Mucosa of descending colon (tissue), 3 donors: ENCODE data around the gene GGTLC2. TPM values are rescaled to one million over a fixed set of nuclear protein-coding genes. Genes with fewer than 3 reads are reported as not detected.
"Not testable (repeated sequence)": the region's sequence is repeated elsewhere in the genome, so short reads cannot be mapped to it uniquely, and the experiment has no call there.

ENCODE experiments used
- ATAC-seq: fragments of 200-7000 bp; cut with Tn5 transposase; one replicate; pipeline ENCODE4 v1.9.1; 2020; ENCODE audit warnings: mild to moderate bottlenecking, moderate library complexity
- DNase-seq, 3 donors: peaks; one replicate each; pipeline ENCODE4 v3.0.0-alpha.2; 2020
- H3K36me3 ChIP-seq: fragments of 200-600 bp; one replicate; pipeline ENCODE4 v1.8.0; 2021; ENCODE audit warnings: low read depth, mild to moderate bottlenecking
- H3K4me1 ChIP-seq: fragments of 200-600 bp; one replicate; pipeline ENCODE4 v1.8.0; 2021; ENCODE audit warnings: low read depth, mild to moderate bottlenecking
- H3K4me3 ChIP-seq: fragments of 200-600 bp; one replicate; pipeline ENCODE4 v1.8.0; 2021; ENCODE audit warnings: mild to moderate bottlenecking
- H3K9me3 ChIP-seq: fragments of 200-600 bp; one replicate; pipeline ENCODE4 v1.8.0; 2021; ENCODE audit warnings: mild to moderate bottlenecking
- intact Hi-C, 2 donors: fragments of 100-400 bp; cut with DNase I in 1 of 2; cut with micrococcal nuclease in 1 of 2; formaldehyde crosslinking; loops; one replicate each; pipeline versions ENCODE4 v1.11.0 to v1.11.1; 2022; cut with DNase I, micrococcal nuclease
- total RNA-seq, 3 donors: library from RNA; stranded (reverse); fragmentation: NEBNext Ultra II Directional in 2 of 3; extraction: Animal tissue kit (Norgen Biotek cat#: 25700) in 2 of 3; gene quantifications; one replicate each; pipeline versions ENCODE4 v1.2.1 to v1.2.4, GENCODE V29; 2021 to 2023
- donor health status: DM: no; HTN: no; CAD: no; lungs with moderate emphysema.
- donor health status: DM: no; HTN: no; CAD: no.
- donor health status: DM: no; HTN: yes; CAD: no.

Gene GGTLC2
- total RNA-seq, 3 donors from 2014 or later: not detected

- ATAC-seq, H3K4me3 ChIP-seq, H3K36me3 ChIP-seq, H3K4me1 ChIP-seq, intact Hi-C loops, DNase-seq, H3K9me3 ChIP-seq: not testable (repeated sequence)
Measured at GRCh38 chr22:22642255-22642654, 2.2 kb upstream of the GGTLC2 start.

- ATAC-seq, intact Hi-C loops, DNase-seq, H3K36me3 ChIP-seq, H3K4me1 ChIP-seq, H3K9me3 ChIP-seq, H3K4me3 ChIP-seq: not testable (repeated sequence)
Measured at GRCh38 chr22:22645969-22646368, 1.6 kb downstream of the GGTLC2 start.

- DNase-seq, H3K36me3 ChIP-seq, H3K4me1 ChIP-seq, intact Hi-C loops, ATAC-seq, H3K4me3 ChIP-seq, H3K9me3 ChIP-seq: not testable (repeated sequence)
Measured at GRCh38 chr22:22647952-22648351, 3.5 kb downstream of the GGTLC2 start.

- H3K4me1 ChIP-seq, intact Hi-C loops, H3K36me3 ChIP-seq, H3K4me3 ChIP-seq, DNase-seq, ATAC-seq, H3K9me3 ChIP-seq: not testable (repeated sequence)
Measured at GRCh38 chr22:22648863-22649536, 4.6 kb downstream of the GGTLC2 start.

- H3K9me3 ChIP-seq, ATAC-seq, intact Hi-C loops, DNase-seq, H3K36me3 ChIP-seq, H3K4me3 ChIP-seq, H3K4me1 ChIP-seq: not testable (repeated sequence)
Measured at GRCh38 chr22:22649761-22650160, 5.3 kb downstream of the GGTLC2 start.

- H3K9me3 ChIP-seq, H3K4me1 ChIP-seq, H3K4me3 ChIP-seq, DNase-seq, ATAC-seq, H3K36me3 ChIP-seq, intact Hi-C loops: not testable (repeated sequence)
Measured at GRCh38 chr22:22650398-22650797, 6.0 kb downstream of the GGTLC2 start.

GRCh38 chr22:22650803-22651515, 6.5 kb downstream of the GGTLC2 start:
- ATAC-seq: not testable (repeated sequence)

GRCh38 chr22:22651593-22651992, 7.2 kb downstream of the GGTLC2 start:
- intact Hi-C loops: not testable (repeated sequence)
- DNase-seq: peak in 2 of 3 donors; percentile 6 to 34

More at GRCh38 chr22:22650803-22651515, 6.5 kb downstream of the GGTLC2 start:
- H3K4me1 ChIP-seq, DNase-seq, intact Hi-C loops, H3K36me3 ChIP-seq, H3K4me3 ChIP-seq, H3K9me3 ChIP-seq: not testable (repeated sequence)

GRCh38 chr22:22652102-22652501, 7.7 kb downstream of the GGTLC2 start:
- intact Hi-C loops, H3K36me3 ChIP-seq, H3K4me3 ChIP-seq, H3K9me3 ChIP-seq, DNase-seq, H3K4me1 ChIP-seq, ATAC-seq: not testable (repeated sequence)

More at GRCh38 chr22:22651593-22651992, 7.2 kb downstream of the GGTLC2 start:
- H3K4me3 ChIP-seq, ATAC-seq, H3K36me3 ChIP-seq, H3K4me1 ChIP-seq, H3K9me3 ChIP-seq: not testable (repeated sequence)

- H3K4me3 ChIP-seq, H3K4me1 ChIP-seq, intact Hi-C loops, H3K36me3 ChIP-seq, ATAC-seq, DNase-seq, H3K9me3 ChIP-seq: not testable (repeated sequence)
Measured at GRCh38 chr22:22652573-22652972, 8.2 kb downstream of the GGTLC2 start.

- H3K4me1 ChIP-seq, ATAC-seq, H3K4me3 ChIP-seq, H3K9me3 ChIP-seq, DNase-seq, intact Hi-C loops, H3K36me3 ChIP-seq: not testable (repeated sequence)
Measured at GRCh38 chr22:22653677-22654381, 9.4 kb downstream of the GGTLC2 start.
